HEK293 (cell line): ENCODE data around the gene TEDC2.

Source experiments
- GLI4 ChIP-seq: fragments of 450-650 bp; formaldehyde crosslinking; IDR thresholded peaks from 2 replicates; pipeline ENCODE4 v1.5.1; 2016; ENCODE audit warnings: missing biosample characterization, missing genetic modification characterization
- HOXD13 ChIP-seq: sonication (generic); formaldehyde crosslinking; IDR thresholded peaks from 2 replicates; pipeline ENCODE4 v1.8.0; 2022; ENCODE audit warnings: missing genetic modification reagents, borderline replicate concordance
- KLF1 ChIP-seq: fragments of 450-650 bp; formaldehyde crosslinking; IDR thresholded peaks from 2 replicates; pipeline ENCODE4 v1.5.1; 2016; ENCODE audit warnings: missing biosample characterization, missing genetic modification characterization
- KLF7 ChIP-seq: fragments of 450-650 bp; formaldehyde crosslinking; IDR thresholded peaks from 2 replicates; pipeline ENCODE4 v1.5.1; 2016; ENCODE audit warnings: missing biosample characterization, missing genetic modification characterization, borderline replicate concordance
- KLF8 ChIP-seq: fragments of 450-650 bp; formaldehyde crosslinking; IDR thresholded peaks from 2 replicates; pipeline ENCODE4 v1.5.1; 2016; ENCODE audit warnings: missing biosample characterization, missing genetic modification characterization
- OSR2 ChIP-seq: fragments of 450-650 bp; formaldehyde crosslinking; IDR thresholded peaks from 2 replicates; pipeline ENCODE4 v1.5.1; 2016; ENCODE audit warnings: missing biosample characterization, missing genetic modification characterization
- SCRT1 ChIP-seq: fragments of 450-650 bp; formaldehyde crosslinking; IDR thresholded peaks from 2 replicates; pipeline ENCODE4 v1.5.1; 2016; ENCODE audit warnings: missing biosample characterization, missing genetic modification characterization, borderline replicate concordance
- ZBTB1 ChIP-seq: fragments of 450-650 bp; formaldehyde crosslinking; IDR thresholded peaks from 2 replicates; pipeline ENCODE4 v1.5.1; 2016; ENCODE audit warnings: missing biosample characterization, missing genetic modification characterization
- ZBTB49 ChIP-seq: fragments of 450-650 bp; formaldehyde crosslinking; IDR thresholded peaks from 2 replicates; pipeline ENCODE4 v1.5.1; 2016; ENCODE audit warnings: missing biosample characterization, missing genetic modification characterization, low read depth
- ZBTB7A ChIP-seq: fragments of 450-650 bp; formaldehyde crosslinking; IDR thresholded peaks from 2 replicates; pipeline ENCODE4 v1.5.1; 2016; ENCODE audit warnings: low read depth, missing biosample characterization, missing genetic modification characterization
- ZNF169 ChIP-seq: fragments of 450-650 bp; formaldehyde crosslinking; IDR thresholded peaks from 2 replicates; pipeline ENCODE4 v1.5.1; 2016; ENCODE audit warnings: missing biosample characterization, missing genetic modification characterization
- ZNF221 ChIP-seq: fragments of 450-650 bp; formaldehyde crosslinking; IDR thresholded peaks from 2 replicates; pipeline ENCODE4 v1.5.1; 2017; ENCODE audit warnings: missing biosample characterization, missing genetic modification characterization, borderline replicate concordance
- ZNF223 ChIP-seq: fragments of 450-650 bp; formaldehyde crosslinking; IDR thresholded peaks from 2 replicates; pipeline ENCODE4 v1.5.1; 2016; ENCODE audit warnings: missing biosample characterization, missing genetic modification characterization
- ZNF24 ChIP-seq: fragments of 450-650 bp; formaldehyde crosslinking; IDR thresholded peaks from 2 replicates; pipeline ENCODE4 v1.5.1; 2016; ENCODE audit warnings: missing biosample characterization, missing genetic modification characterization
- ZNF341 ChIP-seq: fragments of 450-650 bp; formaldehyde crosslinking; IDR thresholded peaks from 2 replicates; pipeline ENCODE4; 2016; ENCODE audit warnings: low read depth, missing biosample characterization, missing genetic modification characterization
- ZNF473 ChIP-seq: fragments of 450-650 bp; formaldehyde crosslinking; IDR thresholded peaks from 2 replicates; pipeline ENCODE4 v1.5.1; 2017; ENCODE audit warnings: missing biosample characterization, missing genetic modification characterization
- ZNF670 ChIP-seq: fragments of 450-650 bp; formaldehyde crosslinking; IDR thresholded peaks from 2 replicates; pipeline ENCODE4 v1.5.1; 2016; ENCODE audit warnings: missing biosample characterization, missing genetic modification characterization, low read depth
- ZNF791 ChIP-seq: fragments of 450-650 bp; formaldehyde crosslinking; IDR thresholded peaks from 2 replicates; pipeline ENCODE4 v1.5.1; 2016; ENCODE audit warnings: missing biosample characterization, missing genetic modification characterization
- ZSCAN5A ChIP-seq: fragments of 450-650 bp; formaldehyde crosslinking; IDR thresholded peaks from 2 replicates; pipeline ENCODE4 v1.5.1; 2016; ENCODE audit warnings: missing biosample characterization, missing genetic modification characterization
- ZXDB ChIP-seq: fragments of 450-650 bp; formaldehyde crosslinking; IDR thresholded peaks from 2 replicates; pipeline ENCODE4 v1.5.1; 2016; ENCODE audit warnings: missing biosample characterization, missing genetic modification characterization
- TF ChIP-seq, protein P1 (sequence below): fragments of 450-650 bp; formaldehyde crosslinking; IDR thresholded peaks from 2 replicates; pipeline ENCODE4 v1.5.1; 2016; ENCODE audit warnings: missing biosample characterization, missing genetic modification characterization
- TF ChIP-seq, protein P2 (sequence below): fragments of 450-650 bp; formaldehyde crosslinking; IDR thresholded peaks from 2 replicates; pipeline ENCODE4 v1.5.1; 2016; ENCODE audit warnings: missing biosample characterization, missing genetic modification characterization
- TF ChIP-seq, protein P3 (sequence below): fragments of 450-650 bp; formaldehyde crosslinking; IDR thresholded peaks from 2 replicates; pipeline ENCODE4 v1.5.1; 2016; ENCODE audit warnings: missing biosample characterization, missing genetic modification characterization

Gene TEDC2

GRCh38 chr16:2513405-2514332, 53.8 kb downstream of the TEDC2 start, which contains the start of gene ATP6V0C (continued):
- TF ChIP-seq ZSCAN5A (tag by site-specific recombination) (0 out of 2 replicates have a peak, but pooled peaks have one; percentile 49), KLF7 (no peak), ZNF24 (peak; percentile 22; the same call in 1 of the 2 replicates), ZNF221 (tag by site-specific recombination) (no peak), ZNF670 (tag by site-specific recombination) (no peak), ZBTB49 (tag by site-specific recombination) (no peak), ZNF341 (tag by site-specific recombination) (0 out of 2 replicates have a peak, but pooled peaks have one; percentile 19), ZNF473 (tag by site-specific recombination) (no peak), ZBTB7A (tag by site-specific recombination) (peak; percentile 59; the same call in 1 of the 2 replicates), ZNF169 (peak; percentile 68; the same call in 1 of the 2 replicates), ZNF223 (tag by site-specific recombination) (no peak), ZNF791 (no peak), KLF1 (peak; percentile 49; the same call in 1 of the 2 replicates), OSR2 (no peak), ZBTB1 (tag by site-specific recombination) (0 out of 2 replicates have a peak, but pooled peaks have one; percentile 70), ZXDB (peak; percentile 29), GLI4 (tag by site-specific recombination) (no peak), HOXD13 (no peak), KLF8 (peak; percentile 57; the same call in 1 of the 2 replicates), SCRT1 (tag by site-specific recombination) (no peak)
- TF ChIP-seq, protein P1, sequence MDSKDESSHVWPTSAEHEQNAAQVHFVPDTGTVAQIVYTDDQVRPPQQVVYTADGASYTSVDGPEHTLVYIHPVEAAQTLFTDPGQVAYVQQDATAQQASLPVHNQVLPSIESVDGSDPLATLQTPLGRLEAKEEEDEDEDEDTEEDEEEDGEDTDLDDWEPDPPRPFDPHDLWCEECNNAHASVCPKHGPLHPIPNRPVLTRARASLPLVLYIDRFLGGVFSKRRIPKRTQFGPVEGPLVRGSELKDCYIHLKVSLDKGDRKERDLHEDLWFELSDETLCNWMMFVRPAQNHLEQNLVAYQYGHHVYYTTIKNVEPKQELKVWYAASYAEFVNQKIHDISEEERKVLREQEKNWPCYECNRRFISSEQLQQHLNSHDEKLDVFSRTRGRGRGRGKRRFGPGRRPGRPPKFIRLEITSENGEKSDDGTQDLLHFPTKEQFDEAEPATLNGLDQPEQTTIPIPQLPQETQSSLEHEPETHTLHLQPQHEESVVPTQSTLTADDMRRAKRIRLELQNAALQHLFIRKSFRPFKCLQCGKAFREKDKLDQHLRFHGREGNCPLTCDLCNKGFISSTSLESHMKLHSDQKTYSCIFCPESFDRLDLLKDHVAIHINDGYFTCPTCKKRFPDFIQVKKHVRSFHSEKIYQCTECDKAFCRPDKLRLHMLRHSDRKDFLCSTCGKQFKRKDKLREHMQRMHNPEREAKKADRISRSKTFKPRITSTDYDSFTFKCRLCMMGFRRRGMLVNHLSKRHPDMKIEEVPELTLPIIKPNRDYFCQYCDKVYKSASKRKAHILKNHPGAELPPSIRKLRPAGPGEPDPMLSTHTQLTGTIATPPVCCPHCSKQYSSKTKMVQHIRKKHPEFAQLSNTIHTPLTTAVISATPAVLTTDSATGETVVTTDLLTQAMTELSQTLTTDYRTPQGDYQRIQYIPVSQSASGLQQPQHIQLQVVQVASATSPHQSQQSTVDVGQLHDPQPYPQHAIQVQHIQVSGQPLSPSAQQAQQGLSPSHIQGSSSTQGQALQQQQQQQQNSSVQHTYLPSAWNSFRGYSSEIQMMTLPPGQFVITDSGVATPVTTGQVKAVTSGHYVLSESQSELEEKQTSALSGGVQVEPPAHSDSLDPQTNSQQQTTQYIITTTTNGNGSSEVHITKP (tag by site-specific recombination): peak; percentile 80
- TF ChIP-seq, protein P2, sequence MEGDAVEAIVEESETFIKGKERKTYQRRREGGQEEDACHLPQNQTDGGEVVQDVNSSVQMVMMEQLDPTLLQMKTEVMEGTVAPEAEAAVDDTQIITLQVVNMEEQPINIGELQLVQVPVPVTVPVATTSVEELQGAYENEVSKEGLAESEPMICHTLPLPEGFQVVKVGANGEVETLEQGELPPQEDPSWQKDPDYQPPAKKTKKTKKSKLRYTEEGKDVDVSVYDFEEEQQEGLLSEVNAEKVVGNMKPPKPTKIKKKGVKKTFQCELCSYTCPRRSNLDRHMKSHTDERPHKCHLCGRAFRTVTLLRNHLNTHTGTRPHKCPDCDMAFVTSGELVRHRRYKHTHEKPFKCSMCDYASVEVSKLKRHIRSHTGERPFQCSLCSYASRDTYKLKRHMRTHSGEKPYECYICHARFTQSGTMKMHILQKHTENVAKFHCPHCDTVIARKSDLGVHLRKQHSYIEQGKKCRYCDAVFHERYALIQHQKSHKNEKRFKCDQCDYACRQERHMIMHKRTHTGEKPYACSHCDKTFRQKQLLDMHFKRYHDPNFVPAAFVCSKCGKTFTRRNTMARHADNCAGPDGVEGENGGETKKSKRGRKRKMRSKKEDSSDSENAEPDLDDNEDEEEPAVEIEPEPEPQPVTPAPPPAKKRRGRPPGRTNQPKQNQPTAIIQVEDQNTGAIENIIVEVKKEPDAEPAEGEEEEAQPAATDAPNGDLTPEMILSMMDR: no peak
- TF ChIP-seq, protein P3, sequence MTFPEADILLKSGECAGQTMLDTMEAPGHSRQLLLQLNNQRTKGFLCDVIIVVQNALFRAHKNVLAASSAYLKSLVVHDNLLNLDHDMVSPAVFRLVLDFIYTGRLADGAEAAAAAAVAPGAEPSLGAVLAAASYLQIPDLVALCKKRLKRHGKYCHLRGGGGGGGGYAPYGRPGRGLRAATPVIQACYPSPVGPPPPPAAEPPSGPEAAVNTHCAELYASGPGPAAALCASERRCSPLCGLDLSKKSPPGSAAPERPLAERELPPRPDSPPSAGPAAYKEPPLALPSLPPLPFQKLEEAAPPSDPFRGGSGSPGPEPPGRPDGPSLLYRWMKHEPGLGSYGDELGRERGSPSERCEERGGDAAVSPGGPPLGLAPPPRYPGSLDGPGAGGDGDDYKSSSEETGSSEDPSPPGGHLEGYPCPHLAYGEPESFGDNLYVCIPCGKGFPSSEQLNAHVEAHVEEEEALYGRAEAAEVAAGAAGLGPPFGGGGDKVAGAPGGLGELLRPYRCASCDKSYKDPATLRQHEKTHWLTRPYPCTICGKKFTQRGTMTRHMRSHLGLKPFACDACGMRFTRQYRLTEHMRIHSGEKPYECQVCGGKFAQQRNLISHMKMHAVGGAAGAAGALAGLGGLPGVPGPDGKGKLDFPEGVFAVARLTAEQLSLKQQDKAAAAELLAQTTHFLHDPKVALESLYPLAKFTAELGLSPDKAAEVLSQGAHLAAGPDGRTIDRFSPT (tag by site-specific recombination): peak; percentile 2; the same call in 1 of the 2 replicates
